ENCODE measurements around the gene KCNJ16.

DNA sequence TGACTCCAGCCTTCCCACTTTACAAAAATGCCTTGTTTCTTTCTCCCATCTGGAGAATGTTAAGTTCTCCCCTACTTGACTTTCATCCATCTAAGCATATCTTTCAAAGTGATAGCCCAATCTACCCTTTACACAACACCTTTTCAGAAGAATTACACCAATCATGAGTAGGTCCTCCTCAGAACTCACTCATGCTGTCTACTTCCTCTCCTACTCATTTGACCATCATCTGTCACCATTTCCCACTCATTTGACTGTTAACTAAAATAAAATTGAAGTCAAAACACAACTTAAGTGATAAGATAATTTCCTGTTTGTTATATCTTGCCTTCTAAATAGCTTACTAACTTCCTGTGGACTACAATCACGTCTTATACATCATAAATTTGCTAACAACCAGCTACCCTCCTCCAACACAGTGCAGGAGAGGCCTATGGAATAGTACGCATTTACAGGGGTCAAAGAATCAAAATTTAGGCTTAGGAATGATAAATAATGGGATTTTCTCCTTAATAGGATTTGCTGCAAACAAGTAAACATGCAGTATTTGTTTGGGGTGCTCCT is 16.1 kb downstream of the KCNJ16 start:
- TF ChIP-seq, protein P1, sequence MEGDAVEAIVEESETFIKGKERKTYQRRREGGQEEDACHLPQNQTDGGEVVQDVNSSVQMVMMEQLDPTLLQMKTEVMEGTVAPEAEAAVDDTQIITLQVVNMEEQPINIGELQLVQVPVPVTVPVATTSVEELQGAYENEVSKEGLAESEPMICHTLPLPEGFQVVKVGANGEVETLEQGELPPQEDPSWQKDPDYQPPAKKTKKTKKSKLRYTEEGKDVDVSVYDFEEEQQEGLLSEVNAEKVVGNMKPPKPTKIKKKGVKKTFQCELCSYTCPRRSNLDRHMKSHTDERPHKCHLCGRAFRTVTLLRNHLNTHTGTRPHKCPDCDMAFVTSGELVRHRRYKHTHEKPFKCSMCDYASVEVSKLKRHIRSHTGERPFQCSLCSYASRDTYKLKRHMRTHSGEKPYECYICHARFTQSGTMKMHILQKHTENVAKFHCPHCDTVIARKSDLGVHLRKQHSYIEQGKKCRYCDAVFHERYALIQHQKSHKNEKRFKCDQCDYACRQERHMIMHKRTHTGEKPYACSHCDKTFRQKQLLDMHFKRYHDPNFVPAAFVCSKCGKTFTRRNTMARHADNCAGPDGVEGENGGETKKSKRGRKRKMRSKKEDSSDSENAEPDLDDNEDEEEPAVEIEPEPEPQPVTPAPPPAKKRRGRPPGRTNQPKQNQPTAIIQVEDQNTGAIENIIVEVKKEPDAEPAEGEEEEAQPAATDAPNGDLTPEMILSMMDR (IDR thresholded peaks at IDR 0.05) = no peak
- TF ChIP-seq POLR2A (IDR thresholded peaks at IDR 0.05) = no peak
